ENCODE data around the gene LTBP1.
"Not testable (repeated sequence)": the region's sequence is repeated elsewhere in the genome, so short reads cannot be mapped to it uniquely, and the experiment has no call there.

LTBP1 gene

DNA sequence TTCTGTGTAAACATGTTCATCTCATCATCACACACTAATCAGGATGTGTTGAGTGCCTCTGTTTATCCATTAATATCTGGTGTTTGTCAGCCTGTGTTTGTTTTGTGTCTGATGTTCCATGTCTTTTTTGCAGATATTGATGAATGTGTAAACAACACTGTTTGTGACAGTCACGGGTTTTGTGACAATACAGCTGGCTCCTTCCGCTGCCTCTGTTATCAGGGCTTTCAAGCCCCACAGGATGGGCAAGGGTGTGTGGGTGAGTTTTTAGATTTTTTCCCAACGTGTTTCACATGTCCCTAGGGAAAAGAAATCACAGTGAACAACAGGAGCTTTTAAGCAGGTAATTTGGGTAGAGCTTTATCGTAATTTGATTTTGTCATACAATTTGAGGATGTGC lies 396.0 kb downstream of the LTBP1 start:
- H3K27me3 ChIP-seq (ENCODE audit: control insufficient read depth, insufficient read depth, low read length) = no peaks in the 10 kb centered on the region
- no peaks in the 10 kb centered on the region for H3K4me1 ChIP-seq (ENCODE audit: control insufficient read depth, insufficient read depth, low read length)
- no peaks in the 10 kb centered on the region for H3K36me3 ChIP-seq (ENCODE audit: control insufficient read depth, insufficient read depth, low read length)
- no peak overlapping the region for H3K9ac ChIP-seq (ENCODE audit: low read depth, low read length)
- no peak overlapping the region for H3K4me3 ChIP-seq (ENCODE audit: low read depth, low read length)
- no peaks in the 10 kb centered on the region for H3K9me3 ChIP-seq (ENCODE audit: control insufficient read depth, insufficient read depth, low read length)

DNA sequence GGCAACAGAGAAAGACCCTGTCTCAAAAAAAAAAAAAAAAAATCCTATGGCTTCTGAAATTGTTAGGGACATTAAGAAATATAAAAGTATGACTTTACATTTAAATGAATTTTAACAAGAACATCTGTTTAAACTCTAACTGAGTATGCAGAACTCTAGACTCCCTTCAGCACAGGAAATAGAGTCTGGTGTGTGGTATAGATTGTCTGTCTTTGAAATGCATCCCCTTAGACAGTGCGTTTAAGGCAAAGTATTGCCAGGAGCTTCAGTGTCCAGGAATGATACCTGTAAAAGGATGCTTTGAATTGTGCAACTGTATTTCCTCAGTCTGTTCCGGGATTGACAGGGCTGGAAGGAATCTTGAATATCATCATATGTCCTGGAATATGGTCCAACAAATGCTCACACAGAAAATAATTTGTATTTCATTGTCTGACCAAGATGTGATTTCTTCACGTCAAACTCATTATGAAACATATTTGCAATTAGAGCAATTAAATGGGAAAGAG lies 396.7 kb downstream of the LTBP1 start:
- Histone ChIP-seq H3K36me3 (ENCODE audit: control insufficient read depth, insufficient read depth, low read length) (no peaks in the 10 kb centered on the region), H3K4me1 (ENCODE audit: control insufficient read depth, insufficient read depth, low read length) (no peaks in the 10 kb centered on the region), H3K27me3 (ENCODE audit: control insufficient read depth, insufficient read depth, low read length) (no peaks in the 10 kb centered on the region), H3K9me3 (ENCODE audit: control insufficient read depth, insufficient read depth, low read length) (no peaks in the 10 kb centered on the region), H3K9ac (ENCODE audit: low read depth, low read length) (no peak overlapping the region), H3K4me3 (ENCODE audit: low read depth, low read length) (no peak overlapping the region)

DNA sequence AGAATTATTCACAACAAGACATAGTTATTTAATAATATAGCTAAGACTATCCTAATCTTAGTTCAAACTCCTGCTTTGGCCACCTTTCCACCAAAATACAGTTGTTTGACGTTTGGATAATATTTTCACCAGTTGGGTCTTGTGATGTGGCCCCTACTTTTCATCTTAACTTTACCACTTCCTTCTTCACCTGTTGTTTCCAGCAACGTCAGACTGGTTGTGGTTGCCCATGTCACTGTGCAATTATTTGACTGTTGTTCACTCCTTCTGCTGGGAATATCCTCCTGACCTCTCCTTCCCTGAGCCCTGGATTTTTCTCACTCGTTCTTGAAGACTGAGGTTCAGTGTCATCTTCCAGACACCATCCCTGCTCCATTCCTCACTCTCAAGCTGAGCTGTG lies 397.5 kb downstream of the LTBP1 start:
- no peaks in the 10 kb centered on the region for H3K9me3 ChIP-seq (ENCODE audit: control insufficient read depth, insufficient read depth, low read length)
- H3K36me3 ChIP-seq (ENCODE audit: control insufficient read depth, insufficient read depth, low read length) = no peaks in the 10 kb centered on the region
- H3K9ac ChIP-seq (ENCODE audit: low read depth, low read length) = no peak overlapping the region
- no peaks in the 10 kb centered on the region for H3K4me1 ChIP-seq (ENCODE audit: control insufficient read depth, insufficient read depth, low read length)
- no peaks in the 10 kb centered on the region for H3K27me3 ChIP-seq (ENCODE audit: control insufficient read depth, insufficient read depth, low read length)
- H3K4me3 ChIP-seq (ENCODE audit: low read depth, low read length) = no peak overlapping the region

- Histone ChIP-seq H3K4me1 (ENCODE audit: control insufficient read depth, insufficient read depth, low read length) (no peaks in the 10 kb centered on the region), H3K9me3 (ENCODE audit: control insufficient read depth, insufficient read depth, low read length) (no peaks in the 10 kb centered on the region), H3K9ac (ENCODE audit: low read depth, low read length) (no peak overlapping the region), H3K27me3 (ENCODE audit: control insufficient read depth, insufficient read depth, low read length) (no peaks in the 10 kb centered on the region), H3K4me3 (ENCODE audit: low read depth, low read length) (no peak overlapping the region), H3K36me3 (ENCODE audit: control insufficient read depth, insufficient read depth, low read length) (no peaks in the 10 kb centered on the region)
Observed at GRCh38 chr2:33347856-33348255, 401.1 kb downstream of the LTBP1 start.

DNA sequence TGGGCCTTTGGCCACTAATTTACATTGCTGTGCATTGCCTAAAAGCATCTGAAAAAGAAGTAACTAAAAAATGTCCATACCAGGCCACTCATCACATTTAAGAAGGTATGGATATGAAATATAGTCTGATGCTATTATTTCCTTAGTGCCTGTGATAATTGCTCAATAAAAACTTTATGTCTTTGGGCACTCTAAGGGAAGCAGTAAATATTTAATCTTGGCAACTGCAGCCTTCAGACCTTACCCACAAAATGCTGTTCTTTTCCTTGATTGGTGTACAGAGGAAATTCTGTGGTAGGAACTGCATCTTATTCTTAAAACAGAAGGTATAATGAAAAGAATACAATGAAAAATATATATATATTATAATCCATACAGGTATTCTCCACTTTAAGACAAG lies 403.9 kb downstream of the LTBP1 start:
- no peaks in the 10 kb centered on the region for H3K36me3 ChIP-seq (ENCODE audit: control insufficient read depth, insufficient read depth, low read length)
- no peaks in the 10 kb centered on the region for H3K9me3 ChIP-seq (ENCODE audit: control insufficient read depth, insufficient read depth, low read length)

DNA sequence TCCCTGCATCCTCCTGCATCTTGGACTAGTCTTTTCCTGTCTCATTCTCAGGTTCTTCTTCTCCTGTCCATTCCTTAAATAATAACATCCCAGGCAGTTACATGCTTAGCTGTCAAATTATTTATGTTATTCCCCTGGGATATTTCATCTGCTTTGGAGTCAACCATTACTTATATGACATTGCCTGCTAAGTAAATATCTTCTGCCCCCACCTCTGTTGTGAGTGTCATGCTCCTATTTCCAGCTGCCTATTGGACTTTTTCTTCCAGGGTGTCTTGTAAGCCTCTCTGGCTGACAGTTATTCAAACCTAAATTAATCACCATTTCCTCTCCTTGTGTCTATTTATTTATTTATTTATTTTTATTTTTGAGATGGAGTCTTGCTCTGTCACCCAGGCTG lies 405.0 kb downstream of the LTBP1 start:
- no peak overlapping the region for H3K9ac ChIP-seq (ENCODE audit: low read depth, low read length)
- H3K4me3 ChIP-seq (ENCODE audit: low read depth, low read length) = no peak overlapping the region
- H3K9me3 ChIP-seq (ENCODE audit: control insufficient read depth, insufficient read depth, low read length) = no peaks in the 10 kb centered on the region
- H3K4me1 ChIP-seq (ENCODE audit: control insufficient read depth, insufficient read depth, low read length) = no peaks in the 10 kb centered on the region
- H3K27me3 ChIP-seq (ENCODE audit: control insufficient read depth, insufficient read depth, low read length) = no peaks in the 10 kb centered on the region
- no peaks in the 10 kb centered on the region for H3K36me3 ChIP-seq (ENCODE audit: control insufficient read depth, insufficient read depth, low read length)

More for the DNA sequence above, 403.9 kb downstream of the LTBP1 start:
- Histone ChIP-seq H3K27me3 (ENCODE audit: control insufficient read depth, insufficient read depth, low read length) (no peaks in the 10 kb centered on the region), H3K9ac (ENCODE audit: low read depth, low read length) (no peak overlapping the region), H3K4me3 (ENCODE audit: low read depth, low read length) (no peak overlapping the region), H3K4me1 (ENCODE audit: control insufficient read depth, insufficient read depth, low read length) (no peaks in the 10 kb centered on the region)

DNA sequence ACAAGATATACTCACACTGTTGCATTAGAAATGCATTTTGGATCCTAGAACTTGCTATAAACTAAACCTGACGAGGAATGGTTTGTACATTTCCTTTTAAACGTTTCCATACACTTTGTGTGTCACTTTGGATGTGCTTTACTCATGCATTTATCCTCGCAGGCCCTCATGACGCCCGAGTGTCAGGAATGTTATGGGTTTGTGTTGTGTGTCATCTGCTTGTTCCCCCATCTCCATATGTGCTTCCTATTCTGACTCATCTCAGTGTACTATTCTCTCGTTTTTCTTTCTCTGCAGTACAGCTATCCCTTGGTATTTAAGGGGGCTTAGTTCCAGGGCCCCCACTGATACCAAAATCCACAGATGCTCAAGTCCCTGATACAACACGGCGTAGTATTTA lies 408.2 kb downstream of the LTBP1 start:
- H3K27me3 ChIP-seq (ENCODE audit: control insufficient read depth, insufficient read depth, low read length) = no peaks in the 10 kb centered on the region
- H3K4me1 ChIP-seq (ENCODE audit: control insufficient read depth, insufficient read depth, low read length) = no peaks in the 10 kb centered on the region
- H3K4me3 ChIP-seq (ENCODE audit: low read depth, low read length) = no peak overlapping the region
- H3K36me3 ChIP-seq (ENCODE audit: control insufficient read depth, insufficient read depth, low read length) = no peaks in the 10 kb centered on the region
- no peak overlapping the region for H3K9ac ChIP-seq (ENCODE audit: low read depth, low read length)
- no peaks in the 10 kb centered on the region for H3K9me3 ChIP-seq (ENCODE audit: control insufficient read depth, insufficient read depth, low read length)

DNA sequence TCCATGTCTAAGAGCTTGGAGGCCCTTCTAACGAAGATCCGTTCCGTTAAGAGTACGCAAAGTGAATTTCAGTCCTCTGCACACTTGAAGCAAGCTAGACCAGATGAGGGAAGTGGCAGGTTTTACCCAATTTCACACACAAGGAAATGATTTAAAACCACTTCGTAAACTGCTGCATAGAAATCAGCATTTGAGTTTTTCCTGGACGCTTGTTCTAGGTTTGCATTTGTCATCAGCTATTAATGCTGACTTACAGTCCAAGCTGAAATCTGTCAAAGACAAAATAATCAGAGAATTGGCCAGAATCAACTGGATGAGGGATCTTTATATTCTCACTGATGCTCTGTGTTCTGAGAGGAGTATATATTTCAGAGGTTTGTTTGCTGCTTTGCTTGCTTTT lies 412.1 kb downstream of the LTBP1 start:
- no peaks in the 10 kb centered on the region for H3K9me3 ChIP-seq (ENCODE audit: control insufficient read depth, insufficient read depth, low read length)
- H3K9ac ChIP-seq (ENCODE audit: low read depth, low read length) = no peak overlapping the region
- no peak overlapping the region for H3K4me3 ChIP-seq (ENCODE audit: low read depth, low read length)
- H3K36me3 ChIP-seq (ENCODE audit: control insufficient read depth, insufficient read depth, low read length) = no peaks in the 10 kb centered on the region
- H3K4me1 ChIP-seq (ENCODE audit: control insufficient read depth, insufficient read depth, low read length) = no peaks in the 10 kb centered on the region
- no peaks in the 10 kb centered on the region for H3K27me3 ChIP-seq (ENCODE audit: control insufficient read depth, insufficient read depth, low read length)

- no peaks in the 10 kb centered on the region for H3K27me3 ChIP-seq (ENCODE audit: control insufficient read depth, insufficient read depth, low read length)
- no peak overlapping the region for H3K4me3 ChIP-seq (ENCODE audit: low read depth, low read length)
- no peak overlapping the region for H3K9ac ChIP-seq (ENCODE audit: low read depth, low read length)
- H3K36me3 ChIP-seq (ENCODE audit: control insufficient read depth, insufficient read depth, low read length) = no peaks in the 10 kb centered on the region
- H3K9me3 ChIP-seq (ENCODE audit: control insufficient read depth, insufficient read depth, low read length) = no peaks in the 10 kb centered on the region
- H3K4me1 ChIP-seq (ENCODE audit: control insufficient read depth, insufficient read depth, low read length) = no peaks in the 10 kb centered on the region
Observed at GRCh38 chr2:33363325-33364298, 416.9 kb downstream of the LTBP1 start.

DNA sequence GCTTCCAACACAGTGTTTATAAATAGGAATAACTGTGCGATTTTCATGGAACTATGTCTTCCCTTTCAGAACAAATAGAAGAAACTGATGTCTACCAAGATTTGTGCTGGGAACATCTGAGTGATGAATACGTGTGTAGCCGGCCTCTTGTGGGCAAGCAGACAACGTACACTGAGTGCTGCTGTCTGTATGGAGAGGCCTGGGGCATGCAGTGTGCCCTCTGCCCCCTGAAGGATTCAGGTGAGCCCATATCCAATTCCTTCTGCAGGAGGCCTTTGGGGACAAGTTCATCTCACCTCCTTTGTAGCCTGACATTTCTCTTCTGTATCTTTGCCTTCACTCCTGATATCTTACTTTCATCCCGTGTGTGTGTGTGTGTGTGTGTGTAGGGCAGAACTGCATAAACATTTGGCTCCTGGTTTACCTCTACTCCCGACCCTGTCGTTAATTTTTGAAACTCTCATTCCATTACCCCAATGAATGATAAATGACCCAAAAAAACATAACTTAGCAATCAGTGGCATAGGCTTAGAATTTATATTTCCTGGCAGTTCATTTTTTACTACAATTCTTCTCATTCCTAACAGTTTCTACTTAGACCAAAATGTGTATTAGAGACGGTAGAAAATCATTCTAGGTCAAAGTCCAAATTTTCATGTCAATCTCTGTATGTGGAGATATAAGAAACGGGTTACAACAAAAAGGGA lies 418.7 kb downstream of the LTBP1 start:
- no peaks in the 10 kb centered on the region for H3K36me3 ChIP-seq (ENCODE audit: control insufficient read depth, insufficient read depth, low read length)
- no peaks in the 10 kb centered on the region for H3K9me3 ChIP-seq (ENCODE audit: control insufficient read depth, insufficient read depth, low read length)
- H3K4me3 ChIP-seq (ENCODE audit: low read depth, low read length) = no peak overlapping the region
- no peaks in the 10 kb centered on the region for H3K27me3 ChIP-seq (ENCODE audit: control insufficient read depth, insufficient read depth, low read length)
- H3K9ac ChIP-seq (ENCODE audit: low read depth, low read length) = no peak overlapping the region
- no peaks in the 10 kb centered on the region for H3K4me1 ChIP-seq (ENCODE audit: control insufficient read depth, insufficient read depth, low read length)

DNA sequence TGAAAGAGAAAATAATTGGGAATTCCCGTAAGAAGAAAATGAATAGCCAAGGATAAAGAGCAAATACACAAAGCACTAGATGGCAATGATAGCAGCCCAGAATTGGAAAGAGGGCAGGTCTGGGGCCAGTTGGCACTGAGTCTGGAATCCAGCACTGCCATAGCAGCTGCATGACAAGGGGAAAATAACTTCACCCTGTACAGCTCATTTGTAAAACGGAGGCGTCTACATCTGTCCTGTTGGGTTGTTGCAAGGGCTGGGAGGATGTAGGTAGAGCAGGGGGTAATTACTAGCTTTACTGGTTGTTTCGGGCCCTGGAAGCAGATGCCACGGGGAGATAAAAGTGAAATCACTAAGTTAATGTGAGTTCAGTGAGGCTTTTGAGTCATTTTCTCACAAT lies 419.7 kb downstream of the LTBP1 start:
- no peaks in the 10 kb centered on the region for H3K36me3 ChIP-seq (ENCODE audit: control insufficient read depth, insufficient read depth, low read length)
- H3K4me3 ChIP-seq (ENCODE audit: low read depth, low read length) = no peak overlapping the region
- no peaks in the 10 kb centered on the region for H3K27me3 ChIP-seq (ENCODE audit: control insufficient read depth, insufficient read depth, low read length)
- no peaks in the 10 kb centered on the region for H3K4me1 ChIP-seq (ENCODE audit: control insufficient read depth, insufficient read depth, low read length)
- H3K9me3 ChIP-seq (ENCODE audit: control insufficient read depth, insufficient read depth, low read length) = no peaks in the 10 kb centered on the region
- no peak overlapping the region for H3K9ac ChIP-seq (ENCODE audit: low read depth, low read length)

DNA sequence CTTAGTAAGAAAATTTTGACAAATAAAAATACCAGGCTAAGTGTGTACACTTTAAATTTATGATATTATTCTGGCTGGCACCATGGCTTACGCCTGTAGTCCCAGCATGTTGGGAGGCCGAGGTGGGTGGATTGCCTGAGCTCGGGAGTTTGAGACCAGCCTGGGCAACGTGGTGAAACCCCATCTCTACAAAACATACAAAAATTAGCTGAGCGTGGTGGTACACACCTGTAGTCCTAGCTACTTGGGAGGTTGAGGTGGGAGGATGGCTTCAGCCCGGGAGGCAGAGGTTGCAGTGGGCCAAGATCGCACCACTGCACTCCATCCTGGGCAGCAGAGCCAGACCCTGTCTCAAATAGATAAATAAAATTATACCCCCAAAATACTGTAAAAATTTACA lies 421.8 kb downstream of the LTBP1 start:
- H3K36me3 ChIP-seq (ENCODE audit: control insufficient read depth, insufficient read depth, low read length); H3K27me3 ChIP-seq (ENCODE audit: control insufficient read depth, insufficient read depth, low read length): not testable (repeated sequence)

More for the DNA sequence above, 421.8 kb downstream of the LTBP1 start:
- H3K4me3 ChIP-seq (ENCODE audit: low read depth, low read length); H3K4me1 ChIP-seq (ENCODE audit: control insufficient read depth, insufficient read depth, low read length); H3K9me3 ChIP-seq (ENCODE audit: control insufficient read depth, insufficient read depth, low read length); H3K9ac ChIP-seq (ENCODE audit: low read depth, low read length): not testable (repeated sequence)

Data from iPS-15b (cell line).